SK-N-SH (cell line): ENCODE results near the gene PYY.

Experiments used
- CHD2 ChIP-seq: fragments of 150-350 bp; IDR thresholded peaks from 2 replicates; pipeline ENCODE4 v1.6.1; 2018; ENCODE audit warnings: low read length; ENCODE audit not compliant: partially characterized antibody
- CTCF ChIP-seq: fragments of 200-600 bp; sonication (generic); IDR thresholded peaks from 2 replicates; pipeline ENCODE4 v1.6.1; 2017; ENCODE audit warnings: antibody characterized with exemption, mild to moderate bottlenecking, moderate library complexity
- ELF1 ChIP-seq: IDR thresholded peaks from 2 replicates; pipeline ENCODE4 v1.4.0; 2012
- EP300 ChIP-seq, 2 experiments: IDR thresholded peaks; 2 replicates each; pipeline versions ENCODE4 v1.4.0 to v1.6.1; 2012; ENCODE audit warnings: borderline replicate concordance in 1 of 2, low read depth in 1 of 2, low read length in 1 of 2
- FOXM1 ChIP-seq: IDR thresholded peaks from 2 replicates; pipeline ENCODE4 v1.4.0; 2012; ENCODE audit warnings: low read depth, mild to moderate bottlenecking
- POLR2AphosphoS5 ChIP-seq: IDR thresholded peaks from 2 replicates; pipeline ENCODE4 v1.6.1; 2012; ENCODE audit warnings: low read depth, low read length
- SIN3A ChIP-seq: IDR thresholded peaks from 2 replicates; pipeline ENCODE4 v1.6.1; 2012; ENCODE audit warnings: low read depth, mild to moderate bottlenecking, low read length, moderate library complexity, borderline replicate concordance
- USF2 ChIP-seq: fragments of 150-350 bp; IDR thresholded peaks from 2 replicates; pipeline ENCODE4 v1.6.1; 2017; ENCODE audit warnings: antibody characterized with exemption, low read length, low read depth, borderline replicate concordance

GRCh38 chr17:43907998-43908721, 45.6 kb downstream of the PYY start:
- TF ChIP-seq FOXM1, result no peak
- no peak for TF ChIP-seq POLR2AphosphoS5
- no peak for TF ChIP-seq CTCF
- TF ChIP-seq USF2, result no peak
- peak; percentile 20; the same call in 1 of the 2 replicates for TF ChIP-seq SIN3A
- no peak for TF ChIP-seq CHD2
- TF ChIP-seq ELF1, result no peak
- TF ChIP-seq EP300 (IDR thresholded peaks at IDR 0.05; ENCODE audit: borderline replicate concordance in 1 of 2, low read depth in 1 of 2, low read length in 1 of 2), result no peak
